ENCODE data around the gene GNA14. TPM values are rescaled to one million over a fixed set of nuclear protein-coding genes. Genes with fewer than 3 reads are reported as not detected.

The GNA14 gene
- total RNA-seq, 1 donor from 2014 or later: 0.22 TPM

- H3K36me3 Mint-ChIP-seq (ENCODE audit: low read depth): peaks cover 3% of the 10 kb centered on the region
- DNase-seq (ENCODE audit: low spot score): no peak
- no peaks in the 10 kb centered on the region for H3K4me1 Mint-ChIP-seq (ENCODE audit: low read depth)
- no peaks in the 10 kb centered on the region for H3K27me3 Mint-ChIP-seq (ENCODE audit: low read depth)
- H3K9me3 Mint-ChIP-seq (ENCODE audit: low read depth): peaks cover 21% of the 10 kb centered on the region
- TF ChIP-seq CTCF (IDR thresholded peaks at IDR 0.05): peak; percentile 82
- H3K4me3 Mint-ChIP-seq (ENCODE audit: unreplicated experiment): no peak overlapping the region
- H3K27ac Mint-ChIP-seq (ENCODE audit: unreplicated experiment): no peak overlapping the region
Measured at GRCh38 chr9:77488439-77489126, 159.5 kb downstream of the GNA14 start.

- DNase-seq (ENCODE audit: low spot score): no peak
- no peaks in the 10 kb centered on the region for H3K27me3 Mint-ChIP-seq (ENCODE audit: low read depth)
- no peak for TF ChIP-seq CTCF (IDR thresholded peaks at IDR 0.05)
- no peak overlapping the region for H3K4me3 Mint-ChIP-seq (ENCODE audit: unreplicated experiment)
- no peaks in the 10 kb centered on the region for H3K4me1 Mint-ChIP-seq (ENCODE audit: low read depth)
- H3K36me3 Mint-ChIP-seq (ENCODE audit: low read depth): peaks cover 3% of the 10 kb centered on the region
- H3K27ac Mint-ChIP-seq (ENCODE audit: unreplicated experiment): no peak overlapping the region
- H3K9me3 Mint-ChIP-seq (ENCODE audit: low read depth): peaks cover 23% of the 10 kb centered on the region
Measured at GRCh38 chr9:77486968-77487367, 161.2 kb downstream of the GNA14 start.

- Mint-ChIP-seq H3K36me3 (ENCODE audit: low read depth) (peaks cover 5% of the 10 kb centered on the region), H3K27ac (ENCODE audit: unreplicated experiment) (no peak overlapping the region), H3K27me3 (ENCODE audit: low read depth) (no peaks in the 10 kb centered on the region), H3K4me3 (ENCODE audit: unreplicated experiment) (no peak overlapping the region), H3K4me1 (ENCODE audit: low read depth) (no peaks in the 10 kb centered on the region), H3K9me3 (ENCODE audit: low read depth) (peaks cover 21% of the 10 kb centered on the region)
- no peak for TF ChIP-seq CTCF (IDR thresholded peaks at IDR 0.05)
- no peak for DNase-seq (ENCODE audit: low spot score)
Measured at GRCh38 chr9:77486463-77486862, 161.7 kb downstream of the GNA14 start.

- Mint-ChIP-seq H3K27me3 (ENCODE audit: low read depth) (no peaks in the 10 kb centered on the region), H3K4me3 (ENCODE audit: unreplicated experiment) (no peak overlapping the region), H3K4me1 (ENCODE audit: low read depth) (peaks cover 21% of the 10 kb centered on the region), H3K36me3 (ENCODE audit: low read depth) (peaks cover 8% of the 10 kb centered on the region), H3K9me3 (ENCODE audit: low read depth) (peaks cover 19% of the 10 kb centered on the region), H3K27ac (ENCODE audit: unreplicated experiment) (peak overlapping the region; percentile 89)
- DNase-seq (ENCODE audit: low spot score): no peak
- TF ChIP-seq CTCF (IDR thresholded peaks at IDR 0.05): peak; percentile 29
Measured at GRCh38 chr9:77475641-77476473, 172.3 kb downstream of the GNA14 start.

- DNase-seq (ENCODE audit: low spot score): no peak
- Mint-ChIP-seq H3K27me3 (ENCODE audit: low read depth) (no peaks in the 10 kb centered on the region), H3K36me3 (ENCODE audit: low read depth) (peaks cover 8% of the 10 kb centered on the region), H3K9me3 (ENCODE audit: low read depth) (peaks cover 19% of the 10 kb centered on the region), H3K4me1 (ENCODE audit: low read depth) (peaks cover 21% of the 10 kb centered on the region), H3K4me3 (ENCODE audit: unreplicated experiment) (no peak overlapping the region), H3K27ac (ENCODE audit: unreplicated experiment) (no peak overlapping the region)
- no peak for TF ChIP-seq CTCF (IDR thresholded peaks at IDR 0.05)
Measured at GRCh38 chr9:77474936-77475335, 173.2 kb downstream of the GNA14 start.

Measured in chondrocyte (in vitro differentiated cells).